Endodermal cell (in vitro differentiated cells): ENCODE measurements around the gene LPIN2. TPM values are rescaled to one million over a fixed set of nuclear protein-coding genes. Genes with fewer than 3 reads are reported as not detected.

Experiments
- DNase-seq: peaks from one replicate; pipeline ENCODE4 v3.0.0-alpha.2; 2017
- H3K27ac ChIP-seq: 2 replicates; pipeline ENCODE4 v1.5.1; 2013; ENCODE audit warnings: mild to moderate bottlenecking, low read depth, low read length, moderate library complexity
- H3K27me3 ChIP-seq: 2 replicates; pipeline ENCODE4 v1.6.1; 2013; ENCODE audit warnings: mild to moderate bottlenecking, low read length, moderate library complexity; ENCODE audit not compliant: insufficient read depth, control insufficient read depth, poor library complexity, severe bottlenecking
- H3K36me3 ChIP-seq: 2 replicates; pipeline ENCODE4 v1.7.0; 2013; ENCODE audit warnings: mild to moderate bottlenecking, low read length, moderate library complexity; ENCODE audit not compliant: control insufficient read depth, insufficient read depth
- H3K4me1 ChIP-seq: one replicate; pipeline ENCODE4 v1.7.0; 2013; ENCODE audit warnings: low read length; ENCODE audit not compliant: control insufficient read depth, insufficient read depth
- H3K4me3 ChIP-seq: 2 replicates; pipeline ENCODE4 v1.5.1; 2013; ENCODE audit warnings: mild to moderate bottlenecking, low read length, moderate library complexity
- H3K9ac ChIP-seq: 2 replicates; pipeline ENCODE4 v1.6.1; 2013; ENCODE audit warnings: mild to moderate bottlenecking, low read length, moderate library complexity; ENCODE audit not compliant: poor library complexity, severe bottlenecking; ENCODE audit errors: extremely low read depth
- H3K9me3 ChIP-seq: 2 replicates; pipeline ENCODE4 v1.6.1; 2013; ENCODE audit warnings: mild to moderate bottlenecking, low read length, moderate library complexity; ENCODE audit not compliant: control insufficient read depth
- H3K27ac Mint-ChIP-seq: 2 replicates; pipeline ENCODE4 v1.8.0; 2020; ENCODE audit warnings: mixed read lengths
- H3K27me3 Mint-ChIP-seq: 2 replicates; pipeline ENCODE4 v1.8.0; 2021; ENCODE audit warnings: mild to moderate bottlenecking, mixed read lengths; ENCODE audit not compliant: insufficient read depth
- H3K36me3 Mint-ChIP-seq: 2 replicates; pipeline ENCODE4 v1.8.0; 2020; ENCODE audit warnings: low read depth, mixed read lengths
- H3K4me1 Mint-ChIP-seq: 2 replicates; pipeline ENCODE4 v1.8.0; 2020; ENCODE audit warnings: mixed read lengths
- H3K4me3 Mint-ChIP-seq: 2 replicates; pipeline ENCODE4 v1.8.0; 2020; ENCODE audit warnings: mild to moderate bottlenecking, moderate library complexity, mixed read lengths
- H3K9me3 Mint-ChIP-seq: 2 replicates; pipeline ENCODE4 v1.8.0; 2020; ENCODE audit warnings: mild to moderate bottlenecking, mixed read lengths
- CTCF ChIP-seq: fragments of 200-600 bp; sonication (generic); conservative IDR thresholded peaks from 2 replicates; pipeline ENCODE4 v1.5.0; 2021; ENCODE audit warnings: antibody characterized with exemption, mild to moderate bottlenecking
- WGBS, 2 experiments: methylation state at CpG; one replicate each; pipeline versions ENCODE4 v1.1.5 to v1.1.7; 2013; ENCODE audit warnings: missing lambda C conversion rate in 2 of 2, mixed read lengths in 1 of 2; ENCODE audit not compliant: insufficient coverage in 1 of 2, insufficient read length in 1 of 2; 5-methylcytosine and 5-hydroxymethylcytosine counted together
- total RNA-seq, 2 donors: library from RNA; stranded (reverse); fragmentation: NEBNext Ultra II Directional in 1 of 2; extraction: Animal tissue kit (Norgen Biotek cat#: 25700) in 1 of 2; gene quantifications; 2 replicates in 1 of 2; 3 replicates in 1 of 2; pipeline ENCODE4 v1.2.1, GENCODE V29; 2021

The LPIN2 gene
- total RNA-seq, 2 donors from 2014 or later: 22.9 to 31.8 TPM

GRCh38 chr18:3055186-3055728 lies 42.3 kb upstream of the LPIN2 start:
- H3K4me1 Mint-ChIP-seq: peaks cover 30% of the 10 kb centered on the region
- peaks cover 4% of the 10 kb centered on the region for H3K36me3 Mint-ChIP-seq
- H3K27ac Mint-ChIP-seq: no peak overlapping the region
- peaks cover 17% of the 10 kb centered on the region for H3K9me3 ChIP-seq
- no peaks in the 10 kb centered on the region for H3K27me3 ChIP-seq
- H3K36me3 ChIP-seq: no peaks in the 10 kb centered on the region
- H3K4me3 Mint-ChIP-seq: no peak overlapping the region
- H3K9me3 Mint-ChIP-seq: peaks cover 16% of the 10 kb centered on the region
- no peak overlapping the region for H3K9ac ChIP-seq
- H3K27me3 Mint-ChIP-seq: peaks cover 3% of the 10 kb centered on the region
- 93 to 100% methylated on average over 1 to 3 of the region's 4 CpGs for WGBS, 2 experiments
- H3K4me3 ChIP-seq: no peak overlapping the region
- no peak for DNase-seq
- H3K4me1 ChIP-seq: peaks cover 3% of the 10 kb centered on the region
- H3K27ac ChIP-seq: no peak overlapping the region
- TF ChIP-seq CTCF: no peak

- Histone ChIP-seq H3K27me3 (no peaks in the 10 kb centered on the region), H3K4me3 (no peak overlapping the region), H3K9me3 (peaks cover 17% of the 10 kb centered on the region), H3K4me1 (peaks cover 3% of the 10 kb centered on the region), H3K36me3 (no peaks in the 10 kb centered on the region), H3K9ac (no peak overlapping the region), H3K27ac (no peak overlapping the region)
- no peak overlapping the region for H3K4me3 Mint-ChIP-seq
- 87 to 100% methylated on average over 1 to 3 of the region's 3 CpGs for WGBS, 2 experiments
- H3K36me3 Mint-ChIP-seq: peaks cover 4% of the 10 kb centered on the region
- peaks cover 31% of the 10 kb centered on the region for H3K4me1 Mint-ChIP-seq
- H3K9me3 Mint-ChIP-seq: peaks cover 16% of the 10 kb centered on the region
- H3K27ac Mint-ChIP-seq: no peak overlapping the region
- H3K27me3 Mint-ChIP-seq: peaks cover 3% of the 10 kb centered on the region
- no peak for DNase-seq
- TF ChIP-seq CTCF: no peak
Measured at GRCh38 chr18:3054780-3055179, 41.8 kb upstream of the LPIN2 start.

GRCh38 chr18:3054214-3054613 lies 41.3 kb upstream of the LPIN2 start:
- Histone ChIP-seq H3K9me3 (peaks cover 17% of the 10 kb centered on the region), H3K27me3 (no peaks in the 10 kb centered on the region), H3K36me3 (no peaks in the 10 kb centered on the region), H3K4me3 (no peak overlapping the region), H3K27ac (no peak overlapping the region), H3K4me1 (peaks cover 3% of the 10 kb centered on the region), H3K9ac (no peak overlapping the region)
- DNase-seq: no peak
- peaks cover 16% of the 10 kb centered on the region for H3K9me3 Mint-ChIP-seq
- H3K4me3 Mint-ChIP-seq: no peak overlapping the region
- TF ChIP-seq CTCF: no peak
- peaks cover 31% of the 10 kb centered on the region for H3K4me1 Mint-ChIP-seq
- 90 to 97% methylated on average over 6 of the region's 6 CpGs for WGBS, 2 experiments
- peaks cover 4% of the 10 kb centered on the region for H3K36me3 Mint-ChIP-seq
- no peak overlapping the region for H3K27ac Mint-ChIP-seq
- H3K27me3 Mint-ChIP-seq: peaks cover 3% of the 10 kb centered on the region
